Measurements from ENCODE around the gene GGA3.

Gene GGA3

GRCh38 chr17:75228305-75228704 is 33.1 kb downstream of the GGA3 start:
- no peak for TF ChIP-seq CTCF (IDR thresholded peaks at IDR 0.05; ENCODE audit: insufficient read depth, low read length, missing control alignments)
- no peak for DNase-seq (ENCODE audit: low read depth, low spot score)
- ChIA-PET CTCF (interaction anchor here (1.7 to 4.9 kb wide), 3 partner anchors 12 to 184 kb away, joined by 5 to 47 read pairs (median 20); no protein-coding TSS in a partner anchor), POLR2A (no interaction called here)
- H3K4me3 ChIP-seq (ENCODE audit: low read depth, low read length), result no peak overlapping the region

GRCh38 chr17:75227729-75228128 is 33.7 kb downstream of the GGA3 start:
- ChIA-PET POLR2A (no interaction called here), CTCF (no interaction called here)
- no peak for DNase-seq (ENCODE audit: low read depth, low spot score)

GRCh38 chr17:75225016-75225415 is 36.4 kb downstream of the GGA3 start:
- H3K4me3 ChIP-seq (ENCODE audit: low read depth, low read length), result no peak overlapping the region
- POLR2A ChIA-PET, result no interaction called here
- no peak for DNase-seq (ENCODE audit: low read depth, low spot score)
- CTCF ChIA-PET, result interaction anchor here (1.0 to 2.8 kb wide), 5 partner anchors 13 to 24 kb away, joined by 3 to 15 read pairs (median 3); no protein-coding TSS in a partner anchor
- TF ChIP-seq CTCF (IDR thresholded peaks at IDR 0.05; ENCODE audit: insufficient read depth, low read length, missing control alignments), result no peak

More at GRCh38 chr17:75227729-75228128, 33.7 kb downstream of the GGA3 start:
- H3K4me3 ChIP-seq (ENCODE audit: low read depth, low read length), result no peak overlapping the region
- no peak for TF ChIP-seq CTCF (IDR thresholded peaks at IDR 0.05; ENCODE audit: insufficient read depth, low read length, missing control alignments)

- TF ChIP-seq CTCF (IDR thresholded peaks at IDR 0.05; ENCODE audit: insufficient read depth, low read length, missing control alignments), result no peak
- CTCF ChIA-PET, result interaction anchor here (0.7 to 1.8 kb wide), 6 partner anchors 8 to 105 kb away, joined by 3 to 10 read pairs (median 4); partner anchors contain the start of genes MIF4GD and NUP85
- POLR2A ChIA-PET, result interaction anchor here (0.5 kb wide), 1 partner anchor 14 kb away, joined by 3 read pairs; the partner anchor contains the start of gene NUP85
- H3K4me3 ChIP-seq (ENCODE audit: low read depth, low read length), result no peak overlapping the region
- DNase-seq (ENCODE audit: low read depth, low spot score), result no peak
These were observed 41.6 kb downstream of the GGA3 start for GRCh38 chr17:75219815-75220214.

GRCh38 chr17:75218131-75218530 is 43.3 kb downstream of the GGA3 start:
- CTCF ChIA-PET, result interaction anchor here (0.8 to 2.7 kb wide), 4 partner anchors 12 to 22 kb away, joined by 3 to 13 read pairs (median 4); partner anchors contain the start of gene NUP85
- H3K4me3 ChIP-seq (ENCODE audit: low read depth, low read length), result no peak overlapping the region
- no peak for DNase-seq (ENCODE audit: low read depth, low spot score)
- POLR2A ChIA-PET, result no interaction called here
- TF ChIP-seq CTCF (IDR thresholded peaks at IDR 0.05; ENCODE audit: insufficient read depth, low read length, missing control alignments), result no peak

- TF ChIP-seq CTCF (IDR thresholded peaks at IDR 0.05; ENCODE audit: insufficient read depth, low read length, missing control alignments), result no peak
- no peak for DNase-seq (ENCODE audit: low read depth, low spot score)
- CTCF ChIA-PET, result interaction anchor here (0.9 to 1.3 kb wide), 4 partner anchors 9 to 95 kb away, joined by 3 to 5 read pairs (median 4); no protein-coding TSS in a partner anchor
- H3K4me3 ChIP-seq (ENCODE audit: low read depth, low read length), result no peak overlapping the region
- POLR2A ChIA-PET, result interaction anchor here (0.6 kb wide), 1 partner anchor 155 kb away, joined by 3 read pairs; no protein-coding TSS in a partner anchor
These were observed 52.3 kb downstream of the GGA3 start for GRCh38 chr17:75209061-75209460.
